DOHH2 (cell line): ENCODE measurements around the gene DPPA2.

Experiments used
- H3F3A ChIP-seq: fragments of 200-600 bp; sonication (generic), shearing (Covaris generic); 2 replicates; pipeline ENCODE4 v1.6.0; 2016; ENCODE audit warnings: antibody characterized with exemption, mild to moderate bottlenecking; ENCODE audit not compliant: control insufficient read depth, insufficient read depth
- H3K27ac ChIP-seq: fragments of 200-600 bp; sonication (generic); 2 replicates; pipeline ENCODE4 v1.5.1; 2014; ENCODE audit warnings: low read depth, mild to moderate bottlenecking, low read length, moderate library complexity
- H3K27me3 ChIP-seq: fragments of 200-600 bp; sonication (generic); 2 replicates; pipeline ENCODE4 v1.6.1; 2014; ENCODE audit warnings: mild to moderate bottlenecking, low read length, mixed read lengths; ENCODE audit not compliant: control insufficient read depth
- H3K36me3 ChIP-seq: fragments of 200-600 bp; sonication (generic); 2 replicates; pipeline ENCODE4 v1.6.1; 2014; ENCODE audit warnings: mild to moderate bottlenecking, low read length, moderate library complexity, mixed read lengths; ENCODE audit not compliant: control insufficient read depth
- H3K4me1 ChIP-seq: fragments of 200-600 bp; sonication (generic); 2 replicates; pipeline ENCODE4 v1.6.1; 2014; ENCODE audit warnings: mild to moderate bottlenecking, low read length, mixed read lengths; ENCODE audit not compliant: control insufficient read depth
- H3K4me2 ChIP-seq: fragments of 200-600 bp; sonication (generic); 2 replicates; pipeline ENCODE4 v1.6.0; 2014; ENCODE audit warnings: mild to moderate bottlenecking, low read length, moderate library complexity
- H3K4me3 ChIP-seq: fragments of 200-600 bp; sonication (generic); 2 replicates; pipeline ENCODE4 v1.5.1; 2014; ENCODE audit warnings: mild to moderate bottlenecking, low read length, mixed read lengths
- H3K79me2 ChIP-seq: fragments of 200-600 bp; sonication (generic); 2 replicates; pipeline ENCODE4 v1.6.1; 2014; ENCODE audit warnings: mild to moderate bottlenecking, low read length, mixed read lengths; ENCODE audit not compliant: control insufficient read depth
- H3K9me2 ChIP-seq: fragments of 200-600 bp; sonication (generic); replicated peaks from 2 replicates; pipeline ENCODE4 v1.6.1; 2014; ENCODE audit warnings: mild to moderate bottlenecking, low read length, mixed read lengths; ENCODE audit not compliant: control insufficient read depth
- H3K9me3 ChIP-seq: fragments of 200-600 bp; sonication (generic); 2 replicates; pipeline ENCODE4 v1.6.1; 2014; ENCODE audit warnings: antibody characterized with exemption, low read length, mixed read lengths; ENCODE audit not compliant: control insufficient read depth, insufficient read depth
- H4K20me1 ChIP-seq: fragments of 200-600 bp; sonication (generic); 2 replicates; pipeline ENCODE4 v1.6.0; 2014; ENCODE audit warnings: low read depth, mild to moderate bottlenecking, antibody characterized with exemption, low read length, moderate library complexity; ENCODE audit not compliant: control insufficient read depth, insufficient read depth
- EZH2phosphoT487 ChIP-seq: fragments of 200-600 bp; sonication (generic); IDR thresholded peaks from 2 replicates; pipeline ENCODE4 v1.6.1; 2017; ENCODE audit warnings: borderline replicate concordance, mild to moderate bottlenecking, antibody characterized with exemption, low read length, moderate library complexity, mixed read lengths
- TF ChIP-seq, protein P1 (sequence below): fragments of 200-600 bp; sonication (generic); IDR thresholded peaks from one replicate; pipeline ENCODE4 v1.5.1; 2014; ENCODE audit warnings: antibody characterized with exemption, mild to moderate bottlenecking, low read depth, low read length; ENCODE audit not compliant: poor library complexity, severe bottlenecking

Gene DPPA2

DNA sequence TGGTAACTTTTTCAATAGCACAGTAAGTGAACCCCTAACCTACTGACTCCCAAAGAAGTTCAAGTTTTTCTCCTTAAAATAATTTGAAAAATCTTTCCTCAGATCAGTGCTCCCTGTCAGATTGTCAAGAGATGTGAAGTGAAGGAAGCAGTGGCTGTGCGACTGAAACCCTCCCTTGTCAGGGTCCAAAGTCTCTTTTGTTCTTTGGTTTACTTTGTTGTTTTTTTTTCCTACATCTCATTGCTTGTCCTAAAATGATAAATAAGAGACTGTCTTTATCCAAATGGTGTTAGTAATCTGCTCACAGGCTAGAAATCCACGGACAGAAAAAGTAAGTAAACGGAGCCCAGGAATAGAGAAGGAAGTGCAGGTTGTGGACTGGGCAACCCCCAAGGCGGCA lies 22.0 kb upstream of the DPPA2 start:
- H3K9me3 ChIP-seq: no peaks in the 10 kb centered on the region
- H3K79me2 ChIP-seq: no peaks in the 10 kb centered on the region
- no peak overlapping the region for H3K27ac ChIP-seq
- TF ChIP-seq, protein P1, sequence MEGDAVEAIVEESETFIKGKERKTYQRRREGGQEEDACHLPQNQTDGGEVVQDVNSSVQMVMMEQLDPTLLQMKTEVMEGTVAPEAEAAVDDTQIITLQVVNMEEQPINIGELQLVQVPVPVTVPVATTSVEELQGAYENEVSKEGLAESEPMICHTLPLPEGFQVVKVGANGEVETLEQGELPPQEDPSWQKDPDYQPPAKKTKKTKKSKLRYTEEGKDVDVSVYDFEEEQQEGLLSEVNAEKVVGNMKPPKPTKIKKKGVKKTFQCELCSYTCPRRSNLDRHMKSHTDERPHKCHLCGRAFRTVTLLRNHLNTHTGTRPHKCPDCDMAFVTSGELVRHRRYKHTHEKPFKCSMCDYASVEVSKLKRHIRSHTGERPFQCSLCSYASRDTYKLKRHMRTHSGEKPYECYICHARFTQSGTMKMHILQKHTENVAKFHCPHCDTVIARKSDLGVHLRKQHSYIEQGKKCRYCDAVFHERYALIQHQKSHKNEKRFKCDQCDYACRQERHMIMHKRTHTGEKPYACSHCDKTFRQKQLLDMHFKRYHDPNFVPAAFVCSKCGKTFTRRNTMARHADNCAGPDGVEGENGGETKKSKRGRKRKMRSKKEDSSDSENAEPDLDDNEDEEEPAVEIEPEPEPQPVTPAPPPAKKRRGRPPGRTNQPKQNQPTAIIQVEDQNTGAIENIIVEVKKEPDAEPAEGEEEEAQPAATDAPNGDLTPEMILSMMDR: no peak
- no peak for TF ChIP-seq EZH2phosphoT487
- H3K36me3 ChIP-seq: no peaks in the 10 kb centered on the region
- H3K4me3 ChIP-seq: no peak overlapping the region
- no peaks in the 10 kb centered on the region for H3K4me1 ChIP-seq
- no peaks in the 10 kb centered on the region for H3F3A ChIP-seq
- H4K20me1 ChIP-seq: no peaks in the 10 kb centered on the region
- H3K27me3 ChIP-seq: no peaks in the 10 kb centered on the region
- no peaks in the 10 kb centered on the region for H3K9me2 ChIP-seq
- no peak overlapping the region for H3K4me2 ChIP-seq

DNA sequence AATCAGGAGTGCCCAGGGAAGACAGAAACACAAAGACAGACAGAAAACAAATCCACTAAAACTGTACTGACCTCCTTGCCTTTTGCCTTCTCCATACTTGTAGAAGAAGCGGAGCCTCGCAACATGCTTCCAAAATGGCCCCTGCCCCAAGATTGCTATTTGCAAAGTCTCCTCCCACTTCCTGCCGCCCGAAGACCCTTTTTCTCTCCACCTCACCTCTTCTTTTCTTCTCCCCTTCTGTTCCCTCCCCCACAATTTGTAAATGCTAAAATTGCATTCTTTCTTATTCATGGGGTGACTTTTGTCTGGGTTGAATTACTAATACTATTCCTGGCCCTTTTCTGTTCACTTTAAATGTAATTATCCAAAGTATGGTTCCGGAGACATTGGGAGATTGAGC lies 21.1 kb upstream of the DPPA2 start, which contains the start of gene DPPA4:
Gene DPPA4, minus strand, starts transcription at position 154 of the 400 bp plus-strand sequence. Its CDS starts 29 bp downstream, at position 125.
- H4K20me1 ChIP-seq: no peaks in the 10 kb centered on the region
- TF ChIP-seq EZH2phosphoT487: no peak
- H3F3A ChIP-seq: no peaks in the 10 kb centered on the region
- no peak within 1 kb of the TSS for H3K4me2 ChIP-seq
- H3K27me3 ChIP-seq: no peaks in the 10 kb centered on the region
- no peak within 1 kb of the TSS for H3K4me3 ChIP-seq
- no peaks in the 10 kb centered on the region for H3K79me2 ChIP-seq
- H3K27ac ChIP-seq: no peak within 1 kb of the TSS
- H3K9me2 ChIP-seq: no peaks in the 10 kb centered on the region
- no peaks in the 10 kb centered on the region for H3K36me3 ChIP-seq
- no peaks in the 10 kb centered on the region for H3K9me3 ChIP-seq
- H3K4me1 ChIP-seq: no peaks in the 10 kb centered on the region

DNA sequence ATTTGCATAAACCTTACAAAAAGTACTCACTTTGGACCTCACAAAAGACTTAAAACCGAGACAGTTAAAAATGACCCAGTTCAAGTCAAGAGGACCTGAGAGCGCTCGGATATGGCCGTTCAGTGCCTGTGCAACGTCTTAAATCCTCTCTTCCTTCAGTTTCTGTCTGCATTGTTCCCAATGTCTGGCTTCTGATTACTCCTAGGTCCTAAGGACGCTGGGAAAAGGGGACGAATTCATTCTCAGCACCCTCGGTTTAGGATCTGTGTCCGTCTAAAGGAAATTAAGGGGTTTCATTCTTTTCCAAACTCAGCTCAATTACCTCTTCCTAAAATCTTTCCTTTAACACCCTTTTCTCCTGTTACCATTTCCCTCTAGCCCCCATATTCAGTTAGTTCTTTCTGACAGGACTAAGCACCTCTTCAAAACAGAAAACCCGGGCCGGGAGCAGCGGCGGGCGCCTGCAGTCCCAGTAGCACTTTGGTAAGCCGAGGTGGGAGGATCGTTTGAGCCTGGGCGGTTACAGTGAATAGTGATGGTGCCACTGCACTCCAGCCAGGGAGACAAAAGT lies 20.1 kb upstream of the DPPA2 start:
- no peak for TF ChIP-seq EZH2phosphoT487
- TF ChIP-seq, protein P1: no peak
- H3K9me3 ChIP-seq: no peaks in the 10 kb centered on the region
- H3K27me3 ChIP-seq: no peaks in the 10 kb centered on the region
- H3K36me3 ChIP-seq: no peaks in the 10 kb centered on the region
- no peaks in the 10 kb centered on the region for H3K9me2 ChIP-seq
- H3F3A ChIP-seq: no peaks in the 10 kb centered on the region
- no peak overlapping the region for H3K4me2 ChIP-seq
- H3K4me3 ChIP-seq: no peak overlapping the region
- no peaks in the 10 kb centered on the region for H4K20me1 ChIP-seq
- no peaks in the 10 kb centered on the region for H3K79me2 ChIP-seq
- no peak overlapping the region for H3K27ac ChIP-seq
- H3K4me1 ChIP-seq: no peaks in the 10 kb centered on the region

DNA sequence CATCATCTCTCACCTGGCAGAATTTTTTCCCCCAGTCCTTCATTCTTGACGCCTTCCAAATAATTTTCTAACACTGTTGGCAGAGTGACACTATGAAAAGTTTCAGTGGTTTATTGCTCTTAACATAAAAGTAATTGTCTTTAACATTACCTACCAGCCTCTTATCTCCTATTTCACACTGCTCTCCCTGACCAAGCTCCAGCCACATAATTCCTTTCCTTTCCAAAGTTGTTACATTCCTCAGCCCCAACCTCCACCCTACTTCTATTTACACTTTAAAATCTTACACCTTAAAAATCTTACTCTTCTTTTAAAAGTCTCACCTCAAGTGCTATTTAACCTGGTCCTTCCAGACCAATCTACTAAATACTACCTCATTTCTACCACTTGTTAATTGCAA lies 18.3 kb upstream of the DPPA2 start:
- H3K9me3 ChIP-seq: no peaks in the 10 kb centered on the region
- H3K4me1 ChIP-seq: no peaks in the 10 kb centered on the region
- no peaks in the 10 kb centered on the region for H3F3A ChIP-seq
- H3K27ac ChIP-seq: no peak overlapping the region
- no peaks in the 10 kb centered on the region for H3K27me3 ChIP-seq
- no peaks in the 10 kb centered on the region for H3K36me3 ChIP-seq
- H3K4me2 ChIP-seq: no peak overlapping the region
- no peaks in the 10 kb centered on the region for H3K79me2 ChIP-seq
- TF ChIP-seq, protein P1: no peak
- TF ChIP-seq EZH2phosphoT487: no peak
- no peaks in the 10 kb centered on the region for H4K20me1 ChIP-seq
- H3K4me3 ChIP-seq: no peak overlapping the region
- H3K9me2 ChIP-seq: no peaks in the 10 kb centered on the region
